ENCODE measurements around the gene CBX7.
A peak's percentile ranks its signal among the peaks of the same experiment; 100 is the strongest.
"Not testable (repeated sequence)": the region's sequence is repeated elsewhere in the genome, so short reads cannot be mapped to it uniquely, and the experiment has no call there.

Gene CBX7

GRCh38 chr22:39174498-39175352 is 22.2 kb upstream of the CBX7 start:
- H3K27ac ChIP-seq (ENCODE audit: poor library complexity, severe bottlenecking): peak overlapping the region; percentile 96
- ATAC-seq (ENCODE audit: low read depth) (peak; percentile 46), DNase-seq (ENCODE audit: low spot score) (peak; percentile 93)
- no peaks in the 10 kb centered on the region for H3K27me3 ChIP-seq (ENCODE audit: insufficient read depth, poor library complexity, severe bottlenecking)
- no peak overlapping the region for H3K4me3 ChIP-seq (ENCODE audit: severe bottlenecking)
- no peaks in the 10 kb centered on the region for H3K36me3 ChIP-seq (ENCODE audit: low read depth)
- peaks cover 57% of the 10 kb centered on the region for H3K4me1 ChIP-seq (ENCODE audit: insufficient read depth, poor library complexity, severe bottlenecking)
- no peaks in the 10 kb centered on the region for H3K9me3 ChIP-seq (ENCODE audit: severe bottlenecking)
- TF ChIP-seq CTCF (IDR thresholded peaks at IDR 0.05; ENCODE audit: poor library complexity, severe bottlenecking): peak; percentile 10

GRCh38 chr22:39173787-39174497 is 21.5 kb upstream of the CBX7 start:
- DNase-seq (ENCODE audit: low spot score) (no peak), ATAC-seq (ENCODE audit: low read depth) (no peak)
- TF ChIP-seq CTCF (IDR thresholded peaks at IDR 0.05; ENCODE audit: poor library complexity, severe bottlenecking): no peak
- Histone ChIP-seq H3K27ac (ENCODE audit: poor library complexity, severe bottlenecking) (peak overlapping the region; percentile 96), H3K4me3 (ENCODE audit: severe bottlenecking) (no peak overlapping the region), H3K9me3 (ENCODE audit: severe bottlenecking) (no peaks in the 10 kb centered on the region), H3K4me1 (ENCODE audit: insufficient read depth, poor library complexity, severe bottlenecking) (peaks cover 57% of the 10 kb centered on the region), H3K36me3 (ENCODE audit: low read depth) (no peaks in the 10 kb centered on the region), H3K27me3 (ENCODE audit: insufficient read depth, poor library complexity, severe bottlenecking) (no peaks in the 10 kb centered on the region)

- no peaks in the 10 kb centered on the region for H3K27me3 ChIP-seq (ENCODE audit: insufficient read depth, poor library complexity, severe bottlenecking)
- H3K9me3 ChIP-seq (ENCODE audit: severe bottlenecking): no peaks in the 10 kb centered on the region
- ATAC-seq (ENCODE audit: low read depth): no peak
- DNase-seq (ENCODE audit: low spot score): no peak
- H3K4me1 ChIP-seq (ENCODE audit: insufficient read depth, poor library complexity, severe bottlenecking): peaks cover 52% of the 10 kb centered on the region
- H3K27ac ChIP-seq (ENCODE audit: poor library complexity, severe bottlenecking): peak overlapping the region; percentile 96
- H3K36me3 ChIP-seq (ENCODE audit: low read depth): no peaks in the 10 kb centered on the region
- no peak for TF ChIP-seq CTCF (IDR thresholded peaks at IDR 0.05; ENCODE audit: poor library complexity, severe bottlenecking)
- H3K4me3 ChIP-seq (ENCODE audit: severe bottlenecking): no peak overlapping the region
Observed at GRCh38 chr22:39173050-39173706, 20.7 kb upstream of the CBX7 start.

GRCh38 chr22:39172265-39173049 is 20.0 kb upstream of the CBX7 start:
- not testable (repeated sequence) for H3K4me3 ChIP-seq (ENCODE audit: severe bottlenecking); H3K9me3 ChIP-seq (ENCODE audit: severe bottlenecking); DNase-seq (ENCODE audit: low spot score); H3K36me3 ChIP-seq (ENCODE audit: low read depth); H3K27me3 ChIP-seq (ENCODE audit: insufficient read depth, poor library complexity, severe bottlenecking); ATAC-seq (ENCODE audit: low read depth)
- H3K27ac ChIP-seq (ENCODE audit: poor library complexity, severe bottlenecking): peak overlapping the region; percentile 96
- peaks cover 45% of the 10 kb centered on the region for H3K4me1 ChIP-seq (ENCODE audit: insufficient read depth, poor library complexity, severe bottlenecking)
